GM23338 (cell line): Measurements from ENCODE around the gene MYO5C. TPM values are rescaled to one million over a fixed set of nuclear protein-coding genes. Genes with fewer than 3 reads are reported as not detected.

Source experiments
- ATAC-seq: fragments of 200-7000 bp; cut with Tn5 transposase; 3 replicates; pipeline ENCODE4 v1.9.1; 2020
- DNase-seq: peaks from one replicate; pipeline ENCODE4 v3.0.0-alpha.2; 2015; ENCODE audit warnings: low spot score
- H2AFZ ChIP-seq: fragments of 200-600 bp; sonication (generic); 2 replicates; pipeline ENCODE4 v1.8.0; 2016; ENCODE audit warnings: antibody characterized with exemption, mild to moderate bottlenecking, moderate library complexity
- H3F3A ChIP-seq: fragments of 200-600 bp; sonication (generic); replicated peaks from 2 replicates; pipeline ENCODE4 v1.8.0; 2017; ENCODE audit warnings: antibody characterized with exemption, mixed run types, low read depth
- H3K27ac ChIP-seq: fragments of 200-600 bp; sonication (generic); 2 replicates; pipeline ENCODE4 v1.6.1; 2016; ENCODE audit warnings: low read depth
- H3K27me3 ChIP-seq: fragments of 200-600 bp; sonication (generic); 2 replicates; pipeline ENCODE4 v1.8.0; 2016; ENCODE audit warnings: mild to moderate bottlenecking, mixed run types, moderate library complexity; ENCODE audit not compliant: insufficient read depth
- H3K36me3 ChIP-seq: fragments of 200-600 bp; sonication (generic); 2 replicates; pipeline ENCODE4 v1.8.0; 2016; ENCODE audit warnings: mild to moderate bottlenecking; ENCODE audit not compliant: insufficient read depth
- H3K4me1 ChIP-seq: fragments of 200-600 bp; sonication (generic); 2 replicates; pipeline ENCODE4 v1.8.0; 2016; ENCODE audit warnings: mild to moderate bottlenecking, moderate library complexity; ENCODE audit not compliant: insufficient read depth
- H3K4me2 ChIP-seq: fragments of 200-600 bp; sonication (generic); 2 replicates; pipeline ENCODE4 v1.7.1; 2017; ENCODE audit warnings: mixed run types
- H3K4me3 ChIP-seq: fragments of 200-600 bp; sonication (generic); 2 replicates; pipeline ENCODE4 v1.6.1; 2016; ENCODE audit warnings: mixed run types
- H3K79me2 ChIP-seq: fragments of 200-600 bp; sonication (generic); replicated peaks from 2 replicates; pipeline ENCODE4 v1.8.0; 2017; ENCODE audit warnings: mild to moderate bottlenecking; ENCODE audit not compliant: insufficient read depth
- H3K9me2 ChIP-seq: fragments of 200-600 bp; sonication (generic); 2 replicates; pipeline ENCODE4 v1.8.0; 2017; ENCODE audit not compliant: insufficient read depth
- H4K20me1 ChIP-seq: fragments of 200-600 bp; sonication (generic); replicated peaks from 2 replicates; pipeline ENCODE4 v1.8.0; 2017; ENCODE audit warnings: mild to moderate bottlenecking; ENCODE audit not compliant: insufficient read depth
- H3K27ac Mint-ChIP-seq: 2 replicates; pipeline ENCODE4 v1.8.0; 2020; ENCODE audit warnings: inconsistent platforms, mild to moderate bottlenecking, moderate library complexity, mixed read lengths
- H3K27me3 Mint-ChIP-seq: 3 replicates; pipeline ENCODE4 v1.8.0; 2022; ENCODE audit warnings: low read depth, mild to moderate bottlenecking, moderate library complexity, mixed read lengths, inconsistent platforms; ENCODE audit not compliant: insufficient read depth, poor library complexity
- H3K36me3 Mint-ChIP-seq: 3 replicates; pipeline ENCODE4 v1.8.0; 2021; ENCODE audit warnings: low read depth, mild to moderate bottlenecking, inconsistent platforms, moderate library complexity, mixed read lengths
- H3K4me1 Mint-ChIP-seq: 3 replicates; pipeline ENCODE4 v1.8.0; 2020; ENCODE audit warnings: mild to moderate bottlenecking, inconsistent platforms, mixed read lengths
- H3K4me3 Mint-ChIP-seq: 3 replicates; pipeline ENCODE4 v1.8.0; 2021; ENCODE audit warnings: moderate library complexity, mild to moderate bottlenecking, inconsistent platforms, mixed read lengths
- H3K9me3 Mint-ChIP-seq: 3 replicates; pipeline ENCODE4 v1.8.0; 2020; ENCODE audit warnings: moderate library complexity, mild to moderate bottlenecking, inconsistent platforms, mixed read lengths
- CREB1 ChIP-seq: fragments of 250-450 bp; sonication (Bioruptor Pico); IDR thresholded peaks from 2 replicates; pipeline ENCODE4 v1.5.0; 2020; ENCODE audit warnings: low read depth, mild to moderate bottlenecking, moderate library complexity
- ETS1 ChIP-seq: IDR thresholded peaks from 2 replicates; pipeline ENCODE4 v1.6.1; 2016; ENCODE audit warnings: antibody characterized with exemption
- EZH2 ChIP-seq: fragments of 200-600 bp; sonication (generic); IDR thresholded peaks from one replicate; pipeline ENCODE4 v1.8.0; 2017; ENCODE audit warnings: antibody characterized with exemption, mild to moderate bottlenecking, low read depth; ENCODE audit not compliant: unreplicated experiment
- EZH2phosphoT487 ChIP-seq: fragments of 200-600 bp; sonication (generic); IDR thresholded peaks from one replicate; pipeline ENCODE4 v1.8.1; 2018; ENCODE audit warnings: antibody characterized with exemption; ENCODE audit not compliant: unreplicated experiment
- JUNB ChIP-seq: IDR thresholded peaks from one replicate; pipeline ENCODE4 v1.6.1; 2016; ENCODE audit warnings: antibody characterized with exemption; ENCODE audit not compliant: unreplicated experiment
- NANOG ChIP-seq: IDR thresholded peaks from 2 replicates; pipeline ENCODE4 v1.6.1; 2016; ENCODE audit warnings: antibody characterized with exemption, borderline replicate concordance
- POLR2AphosphoS5 ChIP-seq: IDR thresholded peaks from 2 replicates; pipeline ENCODE4 v1.6.1; 2016; ENCODE audit warnings: antibody characterized with exemption, low read depth
- STAT1 ChIP-seq: IDR thresholded peaks from one replicate; pipeline ENCODE4 v1.6.1; 2016; ENCODE audit warnings: antibody characterized with exemption; ENCODE audit not compliant: unreplicated experiment
- ZNF114 ChIP-seq: fragments of 250-450 bp; sonication (Bioruptor Pico); IDR thresholded peaks from 2 replicates; pipeline ENCODE4 v1.5.0; 2020; ENCODE audit warnings: mild to moderate bottlenecking, moderate library complexity
- ZNF331 ChIP-seq: fragments of 250-450 bp; sonication (Bioruptor Pico); IDR thresholded peaks from 2 replicates; pipeline ENCODE4 v1.5.0; 2020; ENCODE audit warnings: low read depth, mild to moderate bottlenecking, moderate library complexity
- ZNF462 ChIP-seq: fragments of 250-450 bp; sonication (Bioruptor Pico); IDR thresholded peaks from 2 replicates; pipeline ENCODE4 v1.5.0; 2020; ENCODE audit warnings: mild to moderate bottlenecking, moderate library complexity
- polyA plus RNA-seq: library from polyadenylated mRNA; unstranded; fragments of >200 nt; fragmentation: Nextera tagmentation; extraction: Ambion mirVana; gene quantifications from 2 replicates; pipeline ENCODE4 v1.2.1, GENCODE V29; 2016
- total RNA-seq: library from RNA; depleted of rRNA; stranded (reverse); fragments of >200 nt; shearing (Covaris generic); gene quantifications from 2 replicates; pipeline ENCODE4 v1.2.3, GENCODE V29; 2014

The MYO5C gene
- total and polyA plus RNA-seq, 2 experiments from 2014 or later: 7.9 to 28.8 TPM

- TF ChIP-seq ETS1 (no peak), ZNF114 (no peak), POLR2AphosphoS5 (no peak), NANOG (no peak)
These were observed 49.0 kb upstream of the MYO5C start (continued) for GRCh38 chr15:52344592-52344991.

GRCh38 chr15:52343831-52344230 lies 48.2 kb upstream of the MYO5C start:
- Histone ChIP-seq H2AFZ (no peak overlapping the region), H3K4me1 (peaks cover 26% of the 10 kb centered on the region), H4K20me1 (no peaks in the 10 kb centered on the region), H3K27me3 (no peaks in the 10 kb centered on the region), H3K36me3 (no peaks in the 10 kb centered on the region), H3K27ac (no peak overlapping the region), H3K4me2 (no peak overlapping the region), H3K4me3 (no peak overlapping the region), H3K79me2 (no peaks in the 10 kb centered on the region), H3F3A (no peaks in the 10 kb centered on the region), H3K9me2 (no peaks in the 10 kb centered on the region)
- DNase-seq (no peak), ATAC-seq (no peak)
- no peak overlapping the region for H3K4me3 Mint-ChIP-seq
- peaks cover 24% of the 10 kb centered on the region for H3K4me1 Mint-ChIP-seq
- no peak overlapping the region for H3K27ac Mint-ChIP-seq
- H3K36me3 Mint-ChIP-seq: peaks cover 5% of the 10 kb centered on the region; the same call in 1 of the 3 replicates
- no peak for TF ChIP-seq EZH2
- peaks cover 3% of the 10 kb centered on the region for H3K27me3 Mint-ChIP-seq
- H3K9me3 Mint-ChIP-seq: no peaks in the 10 kb centered on the region

- H3K27ac Mint-ChIP-seq: peak overlapping the region; percentile 95
- TF ChIP-seq EZH2phosphoT487 (no peak), ZNF331 (CRISPR knock-in tag) (no peak), ZNF462 (no peak), JUNB (no peak), ETS1 (no peak), NANOG (no peak), CREB1 (CRISPR knock-in tag) (no peak), STAT1 (no peak)
These were observed 44.5 kb upstream of the MYO5C start for GRCh38 chr15:52340093-52340492.

More at GRCh38 chr15:52340093-52340492, 44.5 kb upstream of the MYO5C start:
- no peaks in the 10 kb centered on the region for H4K20me1 ChIP-seq
- ATAC-seq (peak; percentile 40), DNase-seq (peak; percentile 17)
- peak overlapping the region; percentile 69 for H3K27ac ChIP-seq
- no peak overlapping the region for H3K4me2 ChIP-seq
- no peaks in the 10 kb centered on the region for H3K9me2 ChIP-seq
- H3K4me1 ChIP-seq: peaks cover 51% of the 10 kb centered on the region
- H3K4me3 Mint-ChIP-seq: no peak overlapping the region
- H3K4me1 Mint-ChIP-seq: peaks cover 49% of the 10 kb centered on the region
- no peaks in the 10 kb centered on the region for H3K79me2 ChIP-seq
- H3K4me3 ChIP-seq: no peak overlapping the region
- H3F3A ChIP-seq: no peaks in the 10 kb centered on the region
- peaks cover 5% of the 10 kb centered on the region; the same call in 1 of the 3 replicates for H3K36me3 Mint-ChIP-seq
- no peaks in the 10 kb centered on the region for H3K27me3 ChIP-seq
- H3K36me3 ChIP-seq: no peaks in the 10 kb centered on the region
- H3K9me3 Mint-ChIP-seq: no peaks in the 10 kb centered on the region
- H2AFZ ChIP-seq: peak overlapping the region; percentile 8; the same call in 1 of the 2 replicates
- no peaks in the 10 kb centered on the region for H3K27me3 Mint-ChIP-seq
